HPDE6-E6E7 (cell line): ENCODE measurements around the gene FUOM.
A peak's percentile ranks its signal among the peaks of the same experiment; 100 is the strongest.

Experiments
- DNase-seq: peaks from one replicate; pipeline ENCODE4 v3.0.0; 2011; ENCODE audit warnings: missing footprints; ENCODE audit errors: extremely low spot score

FUOM gene, protein sequence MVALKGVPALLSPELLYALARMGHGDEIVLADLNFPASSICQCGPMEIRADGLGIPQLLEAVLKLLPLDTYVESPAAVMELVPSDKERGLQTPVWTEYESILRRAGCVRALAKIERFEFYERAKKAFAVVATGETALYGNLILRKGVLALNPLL

GRCh38 chr10:133357285-133358161, at the start of gene FUOM:
Gene FUOM, minus strand, starts transcription at chr10:133358019. Its CDS starts 12 bp downstream, at chr10:133358007.
- DNase-seq, result no peak

DNA sequence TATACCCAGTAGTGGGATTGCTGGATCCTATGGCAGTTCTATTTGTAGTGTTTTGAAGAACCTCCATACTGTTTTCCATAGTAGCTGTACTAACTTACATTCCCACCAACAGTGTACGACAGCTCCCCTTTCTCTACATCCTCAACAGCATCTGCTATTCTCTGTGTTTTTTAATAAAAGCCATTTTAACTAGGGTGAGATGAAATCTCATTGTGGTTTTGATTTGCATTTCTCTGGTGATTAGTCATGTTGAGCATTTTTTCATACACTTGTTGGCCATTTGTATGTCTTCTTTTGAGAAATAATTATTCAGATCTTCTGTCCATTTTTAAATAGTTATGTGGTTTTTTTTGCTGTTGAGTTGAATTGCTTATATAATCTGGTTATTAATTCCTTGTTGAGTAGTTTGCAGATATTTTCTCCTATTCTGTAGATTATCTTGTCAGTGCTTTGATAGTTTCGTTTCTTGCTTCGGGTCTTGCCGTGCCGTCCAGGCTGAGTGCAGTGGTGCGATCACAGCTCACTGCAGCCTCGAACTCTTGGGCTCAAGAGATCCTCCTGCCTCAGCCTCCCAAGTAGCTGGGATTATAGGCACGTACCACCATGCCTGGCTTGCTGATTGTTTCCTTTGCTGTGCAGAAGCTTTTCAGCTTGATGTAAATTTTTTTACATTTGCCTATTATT, 48.2 kb upstream of the FUOM start:
- DNase-seq, result no peak

- DNase-seq, result no peak
Observed at GRCh38 chr10:133405272-133405671, 47.5 kb upstream of the FUOM start.

DNA sequence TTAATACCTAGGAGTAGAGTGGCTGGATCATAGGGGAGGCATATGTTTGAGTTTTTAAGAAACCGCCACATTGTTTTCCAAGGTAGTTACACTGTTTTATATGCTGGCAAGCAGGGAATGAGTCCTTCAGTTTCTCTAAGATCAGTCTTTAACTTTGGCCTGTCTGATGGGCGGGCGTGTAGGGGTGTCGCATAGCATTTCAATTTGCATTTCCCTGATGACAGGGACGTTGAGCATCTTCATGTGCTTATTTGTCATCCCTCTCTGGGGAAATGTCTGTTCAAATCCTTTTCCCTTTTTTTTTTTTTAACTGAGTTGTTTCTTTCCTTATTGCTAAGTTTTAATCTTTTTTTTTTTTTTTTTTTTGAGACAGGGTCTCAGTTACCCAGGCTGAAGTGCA, 46.0 kb upstream of the FUOM start:
- no peak for DNase-seq

DNA sequence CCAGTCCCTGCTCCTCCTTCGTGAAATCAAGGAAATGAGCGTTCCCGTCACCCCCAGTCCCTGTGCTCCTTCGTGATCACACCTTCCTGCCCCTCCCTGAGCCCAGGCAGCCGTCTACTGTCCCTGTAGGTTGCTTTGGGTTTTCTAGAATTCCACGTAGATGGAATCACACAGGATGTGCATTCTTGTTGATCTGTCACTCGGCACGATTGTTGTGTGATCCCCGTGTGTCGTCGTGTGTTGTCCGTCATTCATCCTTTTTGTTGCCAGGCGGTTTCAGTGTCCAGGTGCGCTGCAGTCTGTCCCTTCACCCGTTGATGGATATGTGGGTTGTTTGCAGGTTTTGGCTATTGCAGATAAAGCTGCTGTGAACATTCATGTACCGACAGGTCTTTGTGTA, 45.5 kb upstream of the FUOM start:
- no peak for DNase-seq

DNA sequence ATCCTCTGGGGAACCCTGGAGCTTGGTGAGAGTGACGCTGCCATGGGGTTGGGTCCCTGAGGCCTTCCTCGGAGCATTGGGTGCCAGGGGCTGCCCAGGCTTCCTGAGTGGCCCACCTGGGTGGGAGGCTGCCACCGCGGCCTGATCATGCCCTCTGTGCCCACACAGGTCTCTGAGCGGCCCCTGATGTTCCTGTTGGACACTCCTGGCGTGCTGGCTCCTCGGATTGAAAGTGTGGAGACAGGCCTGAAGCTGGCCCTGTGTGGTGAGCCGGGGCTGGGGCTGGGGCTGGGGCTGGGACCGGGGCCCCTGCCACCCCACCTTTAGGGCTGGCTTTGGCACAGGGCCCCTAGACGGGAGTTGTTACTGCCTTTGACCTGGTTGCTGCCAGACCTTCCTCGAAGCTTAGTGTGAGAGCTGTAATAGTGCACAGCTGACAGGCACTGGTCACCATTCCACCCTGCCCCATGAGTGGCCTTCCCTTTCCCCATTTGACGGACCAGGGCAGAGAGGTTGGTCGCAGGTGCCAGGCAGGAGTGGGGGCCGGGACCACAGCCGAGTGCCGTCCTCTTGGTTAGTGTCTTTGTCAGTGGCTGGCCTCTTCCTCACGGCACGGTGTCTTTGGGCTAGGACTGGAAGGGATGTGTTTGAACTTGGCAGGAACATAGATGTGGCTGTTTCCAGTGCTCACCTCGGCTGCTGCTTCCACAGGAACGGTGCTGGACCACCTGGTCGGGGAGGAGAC, 44.3 kb upstream of the FUOM start:
- DNase-seq, result no peak

DNA sequence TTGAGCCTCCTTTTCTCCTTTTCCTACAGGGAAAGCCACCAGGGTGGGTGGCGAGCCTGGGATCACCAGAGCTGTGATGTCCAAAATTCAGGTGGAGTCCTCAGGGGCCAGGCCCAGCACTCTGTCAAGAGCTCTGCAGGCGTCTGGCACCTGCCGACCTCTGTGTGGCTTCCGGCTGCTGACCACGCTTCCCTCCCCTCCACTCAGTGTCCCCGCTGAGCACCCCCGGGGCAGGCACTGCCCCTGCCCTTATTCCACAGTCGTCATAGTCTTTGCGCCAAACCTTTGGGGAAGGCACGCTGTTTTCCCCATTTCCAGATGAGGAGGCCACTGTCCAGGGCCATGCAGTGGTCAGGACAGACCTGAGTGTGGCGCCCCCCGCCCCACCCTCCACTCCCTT, 43.7 kb upstream of the FUOM start:
- DNase-seq, result no peak

- no peak for DNase-seq
Observed at GRCh38 chr10:133400624-133401424, 43.0 kb upstream of the FUOM start.

GRCh38 chr10:133399123-133399601, 41.3 kb upstream of the FUOM start:
- no peak for DNase-seq

GRCh38 chr10:133397938-133398337, 40.1 kb upstream of the FUOM start:
- DNase-seq, result no peak

DNA sequence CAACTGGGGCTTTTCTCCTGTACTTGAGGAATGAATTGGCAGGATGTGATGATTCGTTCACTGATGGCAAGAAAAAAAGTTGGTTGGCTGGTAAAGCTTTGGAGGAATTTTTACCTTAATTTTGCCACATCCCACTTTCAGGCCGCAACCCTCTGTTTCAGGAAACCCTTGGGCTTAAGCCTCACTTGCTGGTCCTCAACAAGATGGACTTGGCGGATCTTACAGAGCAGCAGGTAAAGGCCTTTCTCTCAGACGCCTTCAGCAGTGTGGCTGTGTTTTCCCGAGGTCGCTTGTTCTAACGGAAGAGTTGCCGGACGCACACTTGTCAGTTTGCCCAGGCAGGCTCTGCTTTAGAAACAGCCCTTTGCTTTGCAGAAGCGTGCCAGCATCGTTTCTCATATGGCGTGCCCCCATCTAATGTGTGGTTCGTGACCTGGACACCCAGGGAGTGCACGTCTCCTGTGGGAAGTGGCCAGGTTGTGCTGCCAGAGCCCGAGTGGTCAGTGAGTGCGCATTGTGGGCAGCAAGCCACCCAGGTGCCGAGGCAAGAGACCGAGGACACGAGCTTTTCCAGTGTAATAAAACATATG, 38.3 kb upstream of the FUOM start:
- no peak for DNase-seq

DNA sequence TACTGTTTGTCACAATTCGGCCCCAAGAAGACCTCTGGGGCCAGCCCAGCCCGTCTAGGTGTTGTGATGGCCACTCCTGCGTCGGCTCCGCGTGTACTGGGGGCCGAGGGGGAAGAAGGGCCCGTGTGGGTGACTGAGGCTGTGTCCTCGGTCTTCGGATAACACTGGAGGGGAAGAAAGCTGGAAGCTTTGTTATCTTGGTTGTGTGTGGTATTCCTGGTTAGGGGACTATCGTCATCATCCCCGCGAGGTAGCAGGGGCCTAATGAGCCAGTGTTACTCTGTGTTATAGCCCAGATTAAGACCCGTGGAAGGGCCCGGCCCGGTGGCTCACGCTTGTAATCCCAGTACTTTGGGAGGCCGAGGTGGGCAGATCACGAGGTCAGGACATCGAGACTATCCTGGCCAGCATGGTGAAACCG, 37.0 kb upstream of the FUOM start:
- DNase-seq, result no peak

GRCh38 chr10:133394064-133394663, 36.3 kb upstream of the FUOM start, which contains the start of gene MTG1:
Gene MTG1, plus strand, starts transcription at chr10:133394157. Its CDS starts 64 bp downstream, at chr10:133394221.
- peak; percentile 94 for DNase-seq

- no peak for DNase-seq
Observed at GRCh38 chr10:133393401-133394063, 35.7 kb upstream of the FUOM start.

- DNase-seq, result no peak
Observed at GRCh38 chr10:133391761-133392518, 34.1 kb upstream of the FUOM start.

DNA sequence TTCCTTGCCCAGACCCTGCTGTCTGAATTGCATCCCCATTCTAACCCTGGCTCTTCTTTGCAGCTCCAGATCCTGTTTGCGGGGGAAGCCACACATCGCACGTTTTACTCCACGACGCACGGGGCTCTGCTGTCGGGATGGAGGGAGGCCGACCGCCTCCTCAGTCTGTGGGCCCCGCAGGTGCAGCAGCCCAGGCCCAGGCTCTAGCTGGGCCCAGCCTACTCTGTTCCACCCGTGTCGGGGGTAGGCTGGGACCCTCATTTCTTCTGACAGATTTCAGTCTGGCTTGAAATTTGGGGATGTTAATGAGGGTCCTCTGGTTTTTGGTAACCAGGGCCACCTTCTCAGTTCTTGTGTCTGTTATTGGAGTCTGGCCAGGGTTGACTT, 33.4 kb upstream of the FUOM start:
- no peak for DNase-seq

- DNase-seq, result no peak
Observed at GRCh38 chr10:133390597-133391248, 32.9 kb upstream of the FUOM start.
